Left lung (tissue), 10 donors: ENCODE measurements around the gene TRERF1. TPM values are rescaled to one million over a fixed set of nuclear protein-coding genes. Genes with fewer than 3 reads are reported as not detected.

Experiments
- ATAC-seq: fragments of 200-7000 bp; cut with Tn5 transposase; one replicate; pipeline ENCODE4 v1.9.1; 2020; ENCODE audit warnings: moderate library complexity
- DNase-seq, 4 donors: peaks; one replicate each; pipeline ENCODE4 v3.0.0-alpha.2; 2013 to 2020
- H3K27ac ChIP-seq, 2 donors: fragments of 200-600 bp; sonication (generic) in 1 of 2; one replicate each; pipeline versions ENCODE4 v1.5.0 to v1.8.0; 2020 to 2021
- H3K27me3 ChIP-seq, 2 donors: fragments of 200-600 bp; sonication (generic) in 1 of 2; one replicate each; pipeline versions ENCODE4 v1.5.0 to v1.8.0; 2020 to 2021
- H3K36me3 ChIP-seq, 2 donors: fragments of 200-600 bp; sonication (generic) in 1 of 2; one replicate each; pipeline versions ENCODE4 v1.5.0 to v1.8.0; 2020 to 2021
- H3K4me1 ChIP-seq, 2 donors: fragments of 200-600 bp; one replicate each; pipeline ENCODE4 v1.8.0; 2021
- H3K4me3 ChIP-seq, 2 donors: fragments of 200-600 bp; sonication (generic) in 1 of 2; one replicate each; pipeline versions ENCODE4 v1.5.0 to v1.8.0; 2020 to 2021; ENCODE audit warnings: mild to moderate bottlenecking in 1 of 2
- H3K9me3 ChIP-seq, 2 donors: fragments of 200-600 bp; sonication (generic) in 1 of 2; one replicate each; pipeline versions ENCODE4 v1.5.0 to v1.8.0; 2020 to 2021
- CTCF ChIP-seq, 2 donors: fragments of 200-600 bp; sonication (generic) in 1 of 2; IDR thresholded peaks; one replicate each; pipeline versions ENCODE4 v1.5.0 to v1.8.0; 2021; ENCODE audit warnings: antibody characterized with exemption in 2 of 2
- intact Hi-C, 2 donors: fragments of 100-400 bp; cut with DNase I; formaldehyde crosslinking; loops; one replicate each; pipeline versions ENCODE4 v1.11.2 to v1.14.2; 2022
- polyA plus RNA-seq, 6 donors: library from polyadenylated mRNA; unstranded; fragments of 120-200 nt; gene quantifications; one replicate each; pipeline ENCODE4 v1.2.1, GENCODE V29; 2013; ENCODE audit not compliant: insufficient read length in 6 of 6
- total RNA-seq, 2 donors: library from RNA; stranded (reverse); fragmentation: NEBNext Ultra II Directional; extraction: Animal tissue kit (Norgen Biotek cat#: 25700); gene quantifications; one replicate each; pipeline ENCODE4 v1.2.1, GENCODE V29; 2021
- donor health status: DM: no; HTN: yes; CAD: no.
- donor health status: DM: no; HTN: no; CAD: no.

Gene TRERF1
- total and polyA plus RNA-seq, 8 donors = 3.7 to 24.9 (median 20.7) TPM

GRCh38 chr6:42254505-42254904, 197.2 kb downstream of the TRERF1 start:
- H3K27me3 ChIP-seq = no peaks in the 10 kb centered on the region
- no peak overlapping the region for H3K4me3 ChIP-seq
- DNase-seq (no peak), ATAC-seq (no peak)
- H3K27ac ChIP-seq = no peak overlapping the region
- no peak for TF ChIP-seq CTCF (IDR thresholded peaks at IDR 0.05)
- peaks cover 0 to 39% of the 10 kb centered on the region in 2 donors for H3K36me3 ChIP-seq
- intact Hi-C loops = no loop called here
- peaks cover 7 to 10% of the 10 kb centered on the region in 2 donors for H3K4me1 ChIP-seq
- H3K9me3 ChIP-seq = no peaks in the 10 kb centered on the region

- TF ChIP-seq CTCF (IDR thresholded peaks at IDR 0.05) = no peak
- Histone ChIP-seq H3K4me3 (no peak overlapping the region), H3K27ac (peak overlapping the region in 1 of 2 donors; percentile 1), H3K9me3 (no peaks in the 10 kb centered on the region), H3K4me1 (peaks cover 7 to 10% of the 10 kb centered on the region in 2 donors), H3K27me3 (no peaks in the 10 kb centered on the region), H3K36me3 (peaks cover 0 to 43% of the 10 kb centered on the region in 2 donors)
- intact Hi-C loops = no loop called here
- DNase-seq = peak in 3 of 4 donors; percentile 57 to 84 (median 74)
- peak; percentile 67 for ATAC-seq
Measured at GRCh38 chr6:42251911-42252637, 199.7 kb downstream of the TRERF1 start.

GRCh38 chr6:42251500-42251899, 200.2 kb downstream of the TRERF1 start:
- no peak overlapping the region for H3K27ac ChIP-seq
- no peaks in the 10 kb centered on the region for H3K27me3 ChIP-seq
- peak in 1 of 4 donors; percentile 63 for DNase-seq
- no peaks in the 10 kb centered on the region for H3K9me3 ChIP-seq
- no peak for TF ChIP-seq CTCF (IDR thresholded peaks at IDR 0.05)
- H3K4me1 ChIP-seq = peaks cover 7 to 10% of the 10 kb centered on the region in 2 donors
- intact Hi-C loops = no loop called here
- peaks cover 0 to 38% of the 10 kb centered on the region in 2 donors for H3K36me3 ChIP-seq
- peak; percentile 28 for ATAC-seq
- H3K4me3 ChIP-seq = no peak overlapping the region

GRCh38 chr6:42250274-42250931, 201.3 kb downstream of the TRERF1 start:
- DNase-seq (no peak), ATAC-seq (no peak)
- Histone ChIP-seq H3K4me3 (no peak overlapping the region), H3K9me3 (no peaks in the 10 kb centered on the region), H3K27me3 (no peaks in the 10 kb centered on the region), H3K4me1 (peaks cover 7 to 10% of the 10 kb centered on the region in 2 donors), H3K36me3 (peaks cover 0 to 29% of the 10 kb centered on the region in 2 donors), H3K27ac (no peak overlapping the region)
- intact Hi-C loops = no loop called here
- TF ChIP-seq CTCF (IDR thresholded peaks at IDR 0.05) = no peak

GRCh38 chr6:42249279-42249678, 202.4 kb downstream of the TRERF1 start:
- no peak for TF ChIP-seq CTCF (IDR thresholded peaks at IDR 0.05)
- H3K27ac ChIP-seq = no peak overlapping the region
- ATAC-seq = no peak

More at GRCh38 chr6:42249279-42249678, 202.4 kb downstream of the TRERF1 start:
- DNase-seq = no peak
- H3K9me3 ChIP-seq = no peaks in the 10 kb centered on the region
- intact Hi-C loops = no loop called here
- no peak overlapping the region for H3K4me3 ChIP-seq
- peaks cover 7 to 10% of the 10 kb centered on the region in 2 donors for H3K4me1 ChIP-seq
- peaks cover 0 to 23% of the 10 kb centered on the region in 2 donors for H3K36me3 ChIP-seq
- H3K27me3 ChIP-seq = no peaks in the 10 kb centered on the region
